Smooth muscle cell (in vitro differentiated cells): Measurements from ENCODE around the gene MAML2. TPM values are rescaled to one million over a fixed set of nuclear protein-coding genes. Genes with fewer than 3 reads are reported as not detected.

ENCODE experiments used
- DNase-seq: peaks from one replicate; lab custom pipeline; 2025; ENCODE audit not compliant: unreplicated experiment; lab: John Stamatoyannopoulos, UW
- H2AFZ ChIP-seq: fragments of 200-600 bp; sonication (generic); 2 replicates; pipeline ENCODE4 v1.6.0; 2016; ENCODE audit warnings: antibody characterized with exemption, low read depth, mild to moderate bottlenecking
- H3F3A ChIP-seq: fragments of 200-600 bp; sonication (generic); 2 replicates; pipeline ENCODE4 v1.6.0; 2017; ENCODE audit warnings: antibody characterized with exemption, low read depth
- H3K27ac ChIP-seq: fragments of 200-600 bp; sonication (generic); 2 replicates; pipeline ENCODE4 v1.5.1; 2016; ENCODE audit warnings: low read depth, mild to moderate bottlenecking
- H3K27me3 ChIP-seq: fragments of 200-600 bp; sonication (generic); 2 replicates; pipeline ENCODE4 v1.6.1; 2016; ENCODE audit warnings: low read depth, mild to moderate bottlenecking
- H3K36me3 ChIP-seq: fragments of 200-600 bp; sonication (generic); 2 replicates; pipeline ENCODE4 v1.5.1; 2016; ENCODE audit warnings: low read depth
- H3K4me1 ChIP-seq: fragments of 200-600 bp; sonication (generic); 2 replicates; pipeline ENCODE4 v1.5.1; 2016; ENCODE audit warnings: low read depth
- H3K4me2 ChIP-seq: fragments of 200-600 bp; sonication (generic); 2 replicates; pipeline ENCODE4 v1.6.0; 2016; ENCODE audit warnings: mild to moderate bottlenecking
- H3K4me3 ChIP-seq: fragments of 200-600 bp; sonication (generic); 2 replicates; pipeline ENCODE4 v1.5.1; 2016; ENCODE audit warnings: mild to moderate bottlenecking
- H3K79me2 ChIP-seq: fragments of 200-600 bp; sonication (generic); 2 replicates; pipeline ENCODE4 v1.6.0; 2016; ENCODE audit warnings: low read depth, mild to moderate bottlenecking
- H3K9ac ChIP-seq: fragments of 200-600 bp; sonication (generic); 2 replicates; pipeline ENCODE4 v1.6.0; 2016; ENCODE audit warnings: low read depth
- H3K9me3 ChIP-seq: fragments of 200-600 bp; sonication (generic); replicated peaks from 2 replicates; pipeline ENCODE4 v1.5.1; 2016; ENCODE audit warnings: low read depth
- H4K20me1 ChIP-seq: fragments of 200-600 bp; sonication (generic); 2 replicates; pipeline ENCODE4 v1.6.0; 2016; ENCODE audit warnings: low read depth
- CTCF ChIP-seq: fragments of 200-600 bp; sonication (generic); IDR thresholded peaks from 2 replicates; pipeline ENCODE4 v1.5.1; 2017; ENCODE audit warnings: borderline replicate concordance, mild to moderate bottlenecking, antibody characterized with exemption; ENCODE audit not compliant: insufficient read depth, poor library complexity, severe bottlenecking
- WGBS: methylation state at CpG from one replicate; pipeline ENCODE4 v1.1.7; 2016; ENCODE audit warnings: low lambda C conversion rate; 5-methylcytosine and 5-hydroxymethylcytosine counted together
- polyA plus RNA-seq: library from polyadenylated mRNA; unstranded; fragments of >200 nt; fragmentation: Nextera tagmentation; extraction: Ambion mirVana; gene quantifications from 2 replicates; pipeline ENCODE4 v1.2.1, GENCODE V29; 2016
- total RNA-seq: library from RNA; depleted of rRNA; stranded (reverse); fragments of >200 nt; gene quantifications from 2 replicates; pipeline ENCODE4 v1.2.3, GENCODE V29; 2014

Gene MAML2
- total and polyA plus RNA-seq, 2 experiments from 2014 or later, result 8.7 to 52.4 TPM

GRCh38 chr11:96276836-96277235, 66.2 kb downstream of the MAML2 start:
- 63% methylated on average over 5 of the region's 5 CpGs for WGBS
- no peaks in the 10 kb centered on the region for H3K27me3 ChIP-seq
- peaks cover 97% of the 10 kb centered on the region for H3K79me2 ChIP-seq
- H3K9me3 ChIP-seq, result no peaks in the 10 kb centered on the region
- H3K9ac ChIP-seq, result peak overlapping the region; percentile 3
- H4K20me1 ChIP-seq, result peaks cover 34% of the 10 kb centered on the region
- H3K4me3 ChIP-seq, result no peak overlapping the region
- no peaks in the 10 kb centered on the region for H3K36me3 ChIP-seq
- peaks cover 24% of the 10 kb centered on the region for H3K4me1 ChIP-seq
- peak overlapping the region; percentile 74 for H3K27ac ChIP-seq
- peaks cover 19% of the 10 kb centered on the region for H3F3A ChIP-seq
- no peak for TF ChIP-seq CTCF
- DNase-seq, result no peak
- H3K4me2 ChIP-seq, result peak overlapping the region; percentile 27
- no peak overlapping the region for H2AFZ ChIP-seq

- DNase-seq, result no peak
- Histone ChIP-seq H3K36me3 (no peaks in the 10 kb centered on the region), H3K4me2 (peak overlapping the region; percentile 60), H2AFZ (no peak overlapping the region), H3K4me1 (peaks cover 24% of the 10 kb centered on the region), H3K79me2 (peaks cover 94% of the 10 kb centered on the region), H3F3A (peaks cover 19% of the 10 kb centered on the region), H4K20me1 (peaks cover 31% of the 10 kb centered on the region), H3K9ac (peak overlapping the region; percentile 3), H3K9me3 (no peaks in the 10 kb centered on the region), H3K4me3 (no peak overlapping the region), H3K27me3 (no peaks in the 10 kb centered on the region), H3K27ac (peak overlapping the region; percentile 74)
- 52% methylated on average over 5 of the region's 5 CpGs for WGBS
- TF ChIP-seq CTCF, result no peak
Measured at GRCh38 chr11:96275801-96276594, 67.0 kb downstream of the MAML2 start.

GRCh38 chr11:96273507-96273906, 69.5 kb downstream of the MAML2 start:
- Histone ChIP-seq H3K79me2 (peaks cover 88% of the 10 kb centered on the region), H3K4me3 (peak overlapping the region; percentile 26), H3K27me3 (no peaks in the 10 kb centered on the region), H3F3A (peaks cover 14% of the 10 kb centered on the region), H3K9me3 (no peaks in the 10 kb centered on the region), H2AFZ (no peak overlapping the region), H4K20me1 (peaks cover 6% of the 10 kb centered on the region), H3K27ac (peak overlapping the region; percentile 92), H3K36me3 (no peaks in the 10 kb centered on the region), H3K4me2 (no peak overlapping the region), H3K4me1 (peaks cover 22% of the 10 kb centered on the region), H3K9ac (peak overlapping the region; percentile 82)
- TF ChIP-seq CTCF, result no peak
- no peak for DNase-seq
- WGBS, result 100% methylated on average over 1 of the region's 1 CpG
